GM20431 (cell line): ENCODE data around the gene MOV10L1.

ENCODE experiments used
- in situ Hi-C: fragments of 300-500 bp; cut with MseI, MboI; formaldehyde crosslinking; loops from one replicate; pipeline ENCODE4 v1.15.0; 2020; ENCODE audit warnings: low sequenced_read_pairs; ENCODE audit not compliant: unreplicated experiment

Gene MOV10L1

DNA sequence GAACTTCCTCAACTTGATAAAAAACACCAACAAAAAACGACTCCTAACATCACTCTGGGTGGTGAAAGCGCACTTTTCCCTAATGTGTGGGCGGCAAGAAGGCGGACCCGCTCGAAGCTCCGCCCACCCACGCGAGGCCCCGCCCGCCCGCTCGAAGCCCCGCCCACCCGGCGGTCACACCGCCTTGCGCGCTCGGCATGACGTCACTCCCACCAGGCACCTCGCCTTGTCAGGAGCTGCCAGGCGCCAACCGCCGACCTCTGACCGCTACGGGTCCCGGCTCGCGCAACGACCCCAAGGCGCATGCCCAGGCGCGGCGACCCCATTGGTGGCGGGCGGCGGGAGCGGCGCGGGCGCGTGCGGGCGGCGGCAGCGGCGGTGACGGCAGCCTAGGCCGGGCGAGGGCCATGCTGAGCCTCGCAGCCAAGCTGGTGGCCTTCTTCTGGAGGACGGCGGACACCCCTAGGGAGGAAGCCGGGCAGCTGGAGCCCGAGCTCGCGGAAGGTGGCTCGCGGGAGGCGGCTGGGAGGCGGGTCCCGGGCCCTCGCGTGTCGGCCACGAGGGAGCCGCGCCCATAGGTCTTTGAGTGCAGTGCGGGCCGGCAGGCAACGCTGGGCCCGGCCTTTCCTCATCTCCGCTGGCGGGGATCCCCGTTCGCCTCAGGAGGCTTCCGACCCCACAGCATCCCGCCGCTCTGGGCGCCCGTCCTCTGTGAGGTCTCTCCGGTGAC lies at the start of gene MOV10L1:
Gene MOV10L1 (plus strand): TSS at position 325 of the 730 bp plus-strand sequence. CDS start 83 bp downstream, at position 408.
- in situ Hi-C loops, result no loop called here

DNA sequence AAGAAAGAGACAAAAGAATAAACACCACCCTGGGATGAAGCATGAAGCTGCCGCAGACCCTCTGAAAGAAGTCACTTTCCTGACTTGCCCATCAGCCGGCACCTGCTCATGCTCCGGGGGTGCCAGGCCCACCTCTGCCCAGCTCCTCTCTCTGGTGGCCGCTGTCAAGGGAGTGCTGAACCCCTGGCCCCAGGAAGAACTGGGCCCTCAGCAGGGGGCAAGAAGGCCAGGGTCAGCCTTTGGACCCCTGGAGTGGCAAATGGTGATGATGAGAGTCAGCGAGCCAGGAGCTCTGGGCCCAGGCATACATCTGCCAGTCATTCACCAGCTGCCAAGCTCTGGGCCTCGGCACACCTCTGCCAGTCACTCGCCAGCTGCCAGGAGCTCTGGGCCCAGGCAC lies 49.1 kb upstream of the MOV10L1 start:
- in situ Hi-C loops, result no loop called here

DNA sequence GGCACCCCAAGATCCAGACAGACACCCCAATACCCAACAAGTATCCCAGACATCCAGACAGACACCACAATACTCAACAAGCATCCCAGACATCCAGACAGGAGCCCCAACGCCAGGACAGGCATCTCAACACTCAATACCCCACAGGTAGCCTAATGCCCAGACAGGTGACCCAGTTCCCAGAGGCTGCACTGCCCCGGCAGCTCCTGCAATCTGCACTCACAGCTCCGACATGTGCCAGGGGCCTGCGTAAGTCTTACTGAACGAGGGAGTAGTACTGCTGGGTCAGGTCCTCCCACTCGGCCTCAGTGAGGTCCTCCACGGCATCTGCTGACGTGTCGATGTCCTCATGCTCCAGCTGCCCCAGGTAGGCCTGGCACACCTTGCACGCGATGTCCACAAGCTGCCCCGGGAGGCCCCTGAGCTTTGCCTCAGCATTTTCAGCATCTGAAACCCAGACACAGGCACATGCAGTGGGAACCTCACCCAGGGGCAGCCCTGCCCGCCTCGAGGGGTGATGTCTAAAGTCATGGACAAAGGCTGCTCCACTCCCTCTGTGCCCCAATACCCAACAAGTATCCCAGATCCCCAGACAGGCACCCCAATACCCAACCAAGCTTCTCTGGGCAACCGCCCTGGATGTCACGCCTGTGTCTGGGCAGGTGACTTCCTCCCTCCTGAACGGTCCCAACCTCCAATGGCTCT lies 48.3 kb upstream of the MOV10L1 start:
- in situ Hi-C loops, result no loop called here

DNA sequence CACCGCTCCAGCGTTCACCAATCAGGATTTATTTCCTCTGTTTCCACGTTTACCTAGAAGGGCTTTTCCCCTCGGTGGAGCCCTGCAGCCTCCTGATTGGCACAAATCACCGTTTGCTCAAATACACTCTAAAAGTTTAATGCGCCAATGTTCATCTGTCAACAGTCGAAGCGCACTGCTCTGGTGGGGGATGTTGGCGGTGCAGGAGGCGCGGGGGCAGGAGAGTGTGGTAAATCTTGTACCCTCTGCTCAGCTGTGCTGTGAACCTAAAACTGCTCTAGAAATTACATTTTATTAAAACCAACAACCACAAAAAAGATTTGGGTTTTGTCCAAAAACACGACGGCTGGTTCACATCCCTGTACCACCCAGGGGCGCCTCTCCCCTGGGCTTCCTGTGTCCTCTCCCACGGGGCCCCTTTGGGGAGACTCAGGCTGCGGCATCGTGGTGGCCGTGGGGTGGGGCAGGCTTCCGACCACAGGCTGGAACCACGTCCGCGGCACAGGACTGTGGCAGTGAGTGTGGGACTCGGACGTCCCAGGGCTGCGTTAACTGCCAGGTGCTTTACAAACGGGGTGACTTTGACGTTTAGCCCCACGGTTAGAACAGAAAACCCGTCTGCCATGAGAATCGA lies 45.2 kb upstream of the MOV10L1 start:
- in situ Hi-C loops, result no loop called here

DNA sequence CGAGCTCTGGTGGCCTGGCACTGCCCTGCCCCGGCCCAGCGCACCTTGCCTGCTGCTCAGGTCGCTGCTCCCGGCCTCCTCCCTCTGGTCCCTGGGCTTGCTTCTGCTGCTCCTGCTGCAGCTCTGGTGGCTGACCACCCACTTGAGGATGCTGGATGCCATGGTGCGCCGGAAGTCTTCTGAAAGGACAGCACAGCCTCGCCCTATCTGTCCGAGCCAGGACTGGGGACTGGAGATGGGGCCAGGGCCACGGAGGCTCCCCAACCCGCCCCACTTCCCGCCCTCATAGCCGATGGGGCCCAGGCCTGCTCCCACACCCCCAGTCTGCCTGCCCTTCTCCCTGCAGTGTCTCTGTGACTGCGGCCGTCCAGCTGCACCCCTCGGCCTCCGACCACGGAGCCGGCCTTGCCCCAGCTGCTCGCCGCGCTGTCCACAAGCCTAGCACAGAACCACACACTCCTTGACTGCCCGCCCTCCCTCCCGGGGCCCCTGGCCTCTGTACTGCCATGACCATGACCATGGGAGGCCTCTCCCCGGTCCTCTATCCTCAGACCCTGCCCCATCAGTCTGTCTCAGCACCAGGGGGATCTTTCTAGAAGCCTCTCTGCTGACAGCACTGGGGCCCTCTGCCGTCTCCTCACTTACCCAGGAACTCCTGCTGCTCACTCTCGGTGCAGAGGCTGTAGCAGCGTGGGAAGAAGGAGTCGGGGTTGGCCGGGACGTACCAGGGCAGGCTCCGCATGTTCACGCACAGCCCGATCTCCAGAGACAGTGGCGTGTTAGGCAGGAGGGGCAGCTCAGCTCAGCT lies 44.4 kb upstream of the MOV10L1 start:
- in situ Hi-C loops, result no loop called here

DNA sequence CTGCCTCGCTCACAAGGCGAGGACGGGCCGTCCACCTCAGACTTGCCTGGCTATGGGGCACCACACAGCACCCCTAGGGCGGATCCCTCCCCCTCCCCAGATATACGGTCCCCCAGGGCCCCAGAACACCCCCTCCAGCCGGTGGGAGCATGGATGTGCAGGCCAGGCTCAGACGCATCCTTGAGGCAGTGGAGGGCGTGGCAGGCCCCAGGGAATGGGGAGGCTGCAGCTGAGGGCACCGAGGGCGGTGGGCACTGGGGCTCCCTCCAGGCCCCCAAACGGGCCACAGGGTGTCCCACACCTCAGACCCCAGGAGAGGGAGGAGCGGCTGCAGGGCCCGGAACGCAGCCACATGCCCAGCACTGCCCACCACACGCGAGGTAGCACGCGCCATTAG lies 43.8 kb upstream of the MOV10L1 start:
- in situ Hi-C loops, result no loop called here

DNA sequence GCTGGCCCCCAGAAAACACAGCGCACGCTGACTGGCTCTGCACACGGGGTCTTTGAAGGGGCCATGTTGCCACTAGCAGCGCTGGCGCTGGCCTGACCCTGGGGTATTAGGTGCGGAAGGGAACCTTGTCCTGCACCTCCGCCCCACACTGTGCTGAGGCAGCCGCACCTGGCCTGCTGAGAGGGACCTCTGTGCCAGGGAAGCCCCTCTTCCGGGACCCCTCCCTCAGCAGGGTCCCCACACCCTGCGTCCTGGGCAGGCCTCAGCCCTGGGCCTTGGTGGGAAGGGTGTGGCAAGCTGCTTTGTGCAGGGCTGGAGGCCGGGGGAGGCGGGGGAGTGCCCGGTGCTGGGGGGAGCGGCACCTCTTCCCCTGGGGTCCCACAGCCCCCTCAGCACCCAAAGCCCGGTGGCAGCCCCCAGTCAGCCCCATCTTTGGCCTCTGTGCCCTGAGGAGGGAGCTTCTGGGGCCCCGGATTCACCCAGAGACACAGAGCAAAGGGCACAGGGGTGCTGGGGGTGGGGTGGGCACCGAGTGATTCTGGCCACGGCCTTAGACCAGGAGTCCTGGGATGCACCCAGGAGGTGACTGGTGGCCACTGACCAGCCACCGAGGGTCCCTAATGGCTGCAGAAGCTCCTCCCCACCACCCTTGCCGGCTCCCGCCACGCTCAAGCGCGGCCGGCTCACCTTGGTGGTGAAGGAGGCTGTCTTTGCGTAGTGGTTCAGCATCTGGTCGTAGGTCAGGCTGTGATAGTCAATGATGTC lies 43.1 kb upstream of the MOV10L1 start:
- in situ Hi-C loops, result no loop called here

DNA sequence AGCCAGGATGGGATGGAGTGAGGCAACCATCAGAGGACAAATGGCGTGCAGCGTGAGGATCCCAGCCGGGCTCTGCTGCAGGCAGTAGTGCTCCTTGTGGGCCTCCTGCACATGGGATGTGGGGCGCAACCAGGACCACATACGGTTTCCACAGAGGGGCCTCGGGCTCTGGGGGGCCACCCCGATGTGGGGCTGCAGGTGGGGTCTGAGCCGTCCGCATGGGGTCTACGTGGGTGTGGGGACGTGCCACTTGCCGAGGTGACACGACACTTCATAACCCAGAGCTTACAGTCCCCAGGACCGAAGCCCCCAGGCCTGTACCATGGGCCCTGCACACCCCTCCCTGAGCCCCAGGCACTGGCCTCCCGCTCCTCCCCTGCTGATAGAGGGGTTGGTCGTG lies 42.5 kb upstream of the MOV10L1 start:
- in situ Hi-C loops, result no loop called here

DNA sequence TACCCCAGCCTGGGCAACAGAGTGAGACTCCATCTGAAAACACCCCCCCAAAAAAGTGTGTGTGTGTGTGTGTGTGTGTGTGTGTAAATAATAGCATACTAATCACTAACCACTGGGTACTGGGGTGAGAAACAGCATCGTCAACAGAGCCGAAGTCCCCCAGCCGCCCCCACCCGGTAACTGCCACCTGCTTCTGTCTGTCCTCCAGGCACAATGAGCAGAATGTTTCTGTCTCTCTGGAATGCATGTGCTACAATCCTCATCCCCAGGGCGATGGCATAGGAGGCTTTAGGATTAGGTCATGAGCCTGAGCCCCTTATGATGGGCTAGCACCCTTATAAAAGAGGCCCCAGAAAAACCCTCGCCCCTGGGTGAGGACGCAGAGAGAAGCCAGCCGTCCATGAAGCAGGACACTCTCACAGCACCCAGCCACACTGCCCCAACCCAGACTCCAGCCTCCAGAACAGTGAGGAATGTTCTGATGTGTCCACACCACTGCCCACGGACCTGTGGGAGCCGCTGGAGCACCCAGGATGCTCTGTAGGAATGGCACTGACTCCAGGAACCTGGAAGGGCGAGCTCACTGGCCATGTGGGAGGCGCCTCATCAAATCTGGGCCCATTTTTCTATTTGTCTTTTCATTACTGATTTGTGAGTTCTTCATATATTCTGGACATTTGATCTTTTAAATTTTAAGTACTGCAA lies 41.6 kb upstream of the MOV10L1 start:
- in situ Hi-C loops, result no loop called here

DNA sequence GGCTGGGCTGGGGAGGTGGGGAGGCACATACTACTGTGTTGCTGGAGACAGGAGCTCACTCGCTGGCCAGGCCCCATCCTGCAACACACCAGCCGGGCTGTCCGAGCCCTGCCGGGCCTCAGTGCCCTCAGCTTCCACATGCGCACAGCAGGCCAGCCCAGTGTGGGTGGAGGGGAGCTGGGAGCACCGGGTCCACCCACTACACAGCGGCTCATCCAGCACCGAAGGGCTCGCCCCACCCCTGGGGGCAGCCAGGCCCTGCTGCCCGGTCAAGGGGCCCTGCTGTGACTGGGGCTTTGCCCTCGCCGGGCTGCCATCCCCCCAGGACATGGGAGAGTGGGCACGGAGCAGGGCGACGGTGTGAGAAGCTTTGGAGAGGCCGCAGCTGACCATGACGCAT lies 41.0 kb upstream of the MOV10L1 start:
- in situ Hi-C loops, result no loop called here

DNA sequence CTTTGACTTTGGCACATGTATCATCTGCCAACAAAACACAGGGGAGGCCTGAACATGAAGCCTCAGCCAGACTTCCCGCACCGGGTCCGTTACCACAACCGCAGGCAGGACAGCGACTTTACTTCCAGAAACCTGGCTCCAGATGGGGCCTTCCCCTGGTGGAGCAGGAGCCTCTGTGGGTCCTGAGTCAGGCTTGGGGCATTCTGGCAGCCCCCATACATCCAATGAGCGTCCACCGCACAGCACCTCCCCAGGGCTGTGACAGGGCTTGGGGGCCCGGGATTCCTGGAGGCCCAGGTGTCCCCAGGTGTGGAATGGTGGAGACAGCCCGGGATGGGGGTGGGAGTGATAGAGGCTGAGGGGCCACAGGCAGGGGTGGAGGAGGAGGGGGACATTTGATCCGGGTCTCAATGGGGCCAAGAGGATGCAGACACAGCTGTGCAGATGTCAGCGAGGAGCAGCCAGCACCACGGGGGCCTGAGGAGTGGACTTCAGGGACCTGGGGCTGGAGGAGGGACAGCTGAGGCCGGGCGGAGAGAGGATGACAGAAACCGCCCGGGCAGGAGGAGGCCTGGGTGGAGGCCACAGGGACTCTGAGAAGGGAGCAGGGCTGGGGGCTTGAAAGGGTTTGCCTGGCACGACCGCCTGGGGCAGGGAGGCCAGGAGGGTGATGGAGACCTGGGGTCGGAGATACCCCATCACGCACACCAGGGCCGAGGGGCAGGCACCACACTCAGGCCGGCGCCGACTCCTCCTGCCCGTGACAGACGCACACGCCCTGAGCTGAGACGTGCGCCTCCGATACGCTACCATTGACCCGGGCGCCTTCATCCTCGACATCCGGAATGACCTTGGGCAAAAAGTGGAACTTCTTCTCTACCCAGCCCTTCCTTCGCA lies 40.3 kb upstream of the MOV10L1 start:
- in situ Hi-C loops, result no loop called here

DNA sequence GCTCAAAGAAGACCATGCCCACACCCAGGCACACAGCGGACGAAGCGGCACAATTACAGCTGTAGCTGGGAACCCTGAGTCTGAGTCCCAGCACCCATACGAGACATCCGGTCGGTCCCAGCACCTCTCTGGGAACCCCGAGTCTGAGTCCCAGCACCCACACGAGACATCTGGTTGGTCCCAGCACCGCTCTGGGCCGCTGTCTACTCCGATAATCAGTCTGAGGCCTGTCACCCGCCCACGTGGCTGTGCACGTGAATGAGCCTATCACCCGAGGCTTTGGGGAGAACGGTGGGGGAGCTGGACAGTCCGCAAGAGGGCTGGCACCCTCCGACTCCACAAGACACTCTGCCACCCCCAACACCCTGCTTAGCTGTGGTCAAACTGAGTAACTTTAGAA lies 37.9 kb upstream of the MOV10L1 start:
- in situ Hi-C loops, result no loop called here

DNA sequence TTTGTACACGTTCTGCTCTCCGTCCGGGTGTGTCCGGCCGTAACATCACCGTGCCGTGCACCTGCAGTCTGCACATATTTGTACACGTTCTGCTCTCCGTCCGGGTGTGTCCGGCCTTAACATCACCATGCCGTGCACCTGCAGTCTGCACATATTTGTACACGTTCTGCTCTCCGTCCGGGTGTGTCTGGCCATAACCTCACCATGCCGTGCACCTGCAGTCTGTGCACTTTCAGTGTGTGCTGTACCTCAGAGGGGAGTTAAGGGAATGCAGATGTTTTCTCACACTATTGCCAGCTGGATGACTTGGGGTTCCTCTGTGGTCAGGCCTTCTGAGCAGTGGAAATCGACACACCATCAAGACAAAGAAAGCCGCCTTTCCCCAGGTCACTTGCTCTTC lies 35.9 kb upstream of the MOV10L1 start:
- in situ Hi-C loops, result no loop called here

DNA sequence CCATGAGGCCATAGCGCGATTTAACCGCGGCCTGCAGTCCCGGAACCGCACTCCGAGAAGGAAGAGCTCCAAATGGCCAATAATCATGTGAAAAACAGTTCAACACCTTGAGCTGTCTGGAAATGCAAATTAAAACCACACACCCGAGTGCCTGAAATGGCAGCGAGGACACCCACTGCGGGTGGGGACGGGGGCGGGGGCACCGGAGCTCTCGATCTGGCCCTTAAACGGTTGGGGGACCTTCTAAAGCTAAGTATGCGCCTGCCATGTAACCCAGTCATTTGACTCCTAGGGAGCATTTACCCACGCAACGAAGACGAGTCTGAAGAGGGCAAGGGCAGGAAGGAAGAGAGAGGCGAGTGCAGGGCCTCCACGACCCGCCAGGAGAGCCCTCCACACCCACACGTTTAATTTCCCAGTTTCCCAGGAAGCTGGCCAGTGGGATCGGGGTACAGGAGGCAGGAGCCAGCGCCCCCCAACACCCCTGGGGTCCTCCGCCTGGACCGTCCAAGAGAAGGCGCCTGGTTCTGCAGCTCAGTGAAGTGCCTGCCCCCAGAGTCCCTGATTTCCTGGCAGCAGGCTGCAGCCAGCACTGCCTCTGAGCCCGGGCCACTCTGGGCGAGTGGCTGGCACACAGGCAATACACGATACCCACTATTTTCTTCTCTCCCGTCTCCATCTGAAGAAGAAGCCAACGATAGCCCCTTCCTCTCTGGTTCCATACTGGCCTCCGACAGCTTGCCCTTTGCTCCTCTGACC lies 33.4 kb upstream of the MOV10L1 start:
- in situ Hi-C loops, result no loop called here

DNA sequence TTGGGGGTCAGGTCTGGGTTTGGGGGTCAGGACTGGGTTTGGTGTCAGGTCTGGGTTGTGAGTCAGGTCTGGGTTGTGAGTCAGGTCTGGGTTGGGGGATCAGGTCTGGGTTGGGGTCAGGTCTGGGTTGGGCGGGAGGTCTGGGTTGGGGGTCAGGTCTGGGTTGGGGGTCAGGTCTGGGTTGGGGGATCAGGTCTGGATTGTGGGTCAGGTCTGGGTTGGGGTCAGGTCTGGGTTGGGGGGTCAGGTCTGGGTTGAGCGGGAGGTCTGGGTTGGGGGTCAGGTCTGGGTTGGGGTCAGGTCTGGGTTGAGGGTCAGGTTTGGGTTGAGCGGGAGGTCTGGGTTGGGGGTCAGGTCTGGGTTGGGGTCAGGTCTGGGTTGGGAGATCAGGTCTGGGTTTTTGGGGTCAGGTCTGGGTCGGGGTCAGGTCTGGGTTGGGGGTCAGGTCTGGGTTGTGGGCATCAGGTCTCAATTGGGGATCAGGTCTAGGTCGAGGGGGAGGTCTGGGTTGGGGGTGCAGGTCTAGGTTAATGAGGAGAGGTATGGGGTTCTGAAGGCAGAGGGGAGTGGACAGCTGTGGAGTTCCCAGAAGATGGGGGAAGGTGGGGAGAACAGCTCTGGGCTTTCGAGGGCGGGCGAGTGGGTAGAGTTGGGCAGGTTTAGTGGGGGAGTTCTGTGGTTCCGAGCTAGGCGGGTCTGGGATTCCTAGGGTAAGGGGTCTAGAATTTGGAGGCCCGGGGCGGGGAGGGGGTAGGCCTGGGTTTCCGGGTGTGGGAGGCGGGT lies 32.3 kb upstream of the MOV10L1 start:
- in situ Hi-C loops, result no loop called here

DNA sequence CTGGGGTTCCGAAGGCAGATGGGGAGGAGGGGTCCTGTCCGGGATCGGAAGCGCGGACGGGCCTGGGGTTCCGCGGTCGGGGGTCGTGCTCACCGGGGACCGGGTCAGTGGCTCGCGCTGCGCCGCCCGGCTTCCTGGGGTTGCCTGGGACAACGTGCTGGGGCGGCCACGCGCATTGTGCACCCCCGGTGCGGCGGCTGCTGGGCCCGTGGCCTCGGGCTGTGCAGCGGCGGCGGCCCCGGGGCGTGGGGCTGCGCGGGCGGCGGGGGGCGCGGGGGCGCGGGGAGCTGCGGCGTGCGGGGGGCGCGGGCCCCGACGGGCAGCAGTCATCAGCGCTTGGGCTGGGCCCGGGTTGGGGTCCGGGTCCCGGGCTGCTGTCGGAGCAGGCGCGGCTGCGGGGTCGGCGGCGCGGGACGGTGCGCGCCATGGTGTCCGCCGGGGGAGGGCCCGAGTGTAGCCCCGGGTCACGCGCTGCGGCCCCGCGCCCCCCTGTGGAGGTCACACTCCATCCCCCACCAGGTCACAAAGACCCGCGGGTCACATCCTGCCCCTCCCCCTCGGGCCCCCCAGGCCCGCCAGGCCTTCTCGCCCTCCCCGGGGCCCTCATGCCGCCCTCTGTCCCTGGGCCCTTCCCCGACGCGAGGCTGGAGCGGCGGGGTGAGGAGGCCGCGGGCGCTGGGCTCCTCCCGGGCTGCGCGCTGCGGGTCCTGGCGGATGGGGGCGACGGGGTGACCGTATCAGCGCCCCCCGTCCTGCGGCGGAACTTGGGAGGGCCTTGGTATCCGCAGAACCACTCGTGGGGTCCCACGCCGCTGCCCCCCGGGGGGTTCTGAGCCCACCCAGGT lies 31.5 kb upstream of the MOV10L1 start, which contains the start of gene TTLL8:
Gene TTLL8 (minus strand): TSS at position 238 of the 845 bp plus-strand sequence.
- in situ Hi-C loops, result no loop called here
